Nephron (organoid): Measurements from ENCODE around the gene MAMDC4.
"Not testable (repeated sequence)": the region's sequence is repeated elsewhere in the genome, so short reads cannot be mapped to it uniquely, and the experiment has no call there.

ENCODE experiments used
- H3K27ac Mint-ChIP-seq, 3 experiments: 2 replicates each; pipeline ENCODE4 v1.8.0; 2020; ENCODE audit warnings: mixed read lengths in 3 of 3, mild to moderate bottlenecking in 2 of 3, moderate library complexity in 1 of 3
- H3K27me3 Mint-ChIP-seq: 2 replicates; pipeline ENCODE4 v1.8.0; 2021; ENCODE audit warnings: low read depth, mild to moderate bottlenecking, moderate library complexity, mixed read lengths
- H3K36me3 Mint-ChIP-seq: 2 replicates; pipeline ENCODE4 v1.8.0; 2020; ENCODE audit warnings: low read depth, mixed read lengths
- H3K4me1 Mint-ChIP-seq: 2 replicates; pipeline ENCODE4 v1.8.0; 2020; ENCODE audit warnings: mixed read lengths
- H3K4me3 Mint-ChIP-seq, 3 experiments: 2 replicates each; pipeline ENCODE4 v1.8.0; 2020; ENCODE audit warnings: mild to moderate bottlenecking in 3 of 3, mixed read lengths in 3 of 3, moderate library complexity in 2 of 3
- H3K9me3 Mint-ChIP-seq: 2 replicates; pipeline ENCODE4 v1.8.0; 2020; ENCODE audit warnings: mixed read lengths
- CTCF ChIP-seq, 3 experiments: fragments of 200-600 bp; sonication (generic); IDR thresholded peaks; one replicate each; pipeline ENCODE4 v1.5.0; 2021; ENCODE audit warnings: antibody characterized with exemption in 3 of 3; ENCODE audit not compliant: unreplicated experiment in 3 of 3

The MAMDC4 gene

GRCh38 chr9:136851941-136852663 lies at the start of gene MAMDC4:
MAMDC4 (plus strand) TSS chr9:136852346; CDS start chr9:136852417, 71 bp downstream.
- H3K27me3 Mint-ChIP-seq: no peaks in the 10 kb centered on the region
- H3K4me3 Mint-ChIP-seq: peak within 1 kb of the TSS; percentile 53 to 68 (median 56)
- no peak for TF ChIP-seq CTCF (IDR thresholded peaks at IDR 0.05; ENCODE audit: unreplicated experiment in 3 of 3)
- no peaks in the 10 kb centered on the region for H3K4me1 Mint-ChIP-seq
- no peaks in the 10 kb centered on the region for H3K9me3 Mint-ChIP-seq
- H3K27ac Mint-ChIP-seq: no peak within 1 kb of the TSS
- no peaks in the 10 kb centered on the region for H3K36me3 Mint-ChIP-seq

- H3K9me3 Mint-ChIP-seq, H3K27ac Mint-ChIP-seq, H3K36me3 Mint-ChIP-seq: not testable (repeated sequence)
- Mint-ChIP-seq H3K4me3 (peak overlapping the region in 1 of 3 experiments; percentile 41), H3K27me3 (peaks cover 26% of the 10 kb centered on the region), H3K4me1 (peaks cover 13% of the 10 kb centered on the region)
Observed at GRCh38 chr9:136803009-136803550, 49.1 kb upstream of the MAMDC4 start.

- Mint-ChIP-seq H3K27ac (peak overlapping the region in 1 of 3 experiments; percentile 41), H3K27me3 (peaks cover 26% of the 10 kb centered on the region), H3K4me1 (peaks cover 15% of the 10 kb centered on the region), H3K9me3 (no peaks in the 10 kb centered on the region), H3K4me3 (peak overlapping the region; percentile 41 to 62 (median 61)), H3K36me3 (peaks cover 4% of the 10 kb centered on the region)
- no peak for TF ChIP-seq CTCF (IDR thresholded peaks at IDR 0.05; ENCODE audit: unreplicated experiment in 3 of 3)
Observed at GRCh38 chr9:136803551-136804508, 48.3 kb upstream of the MAMDC4 start.

- peaks cover 26% of the 10 kb centered on the region for H3K27me3 Mint-ChIP-seq
- H3K9me3 Mint-ChIP-seq: no peaks in the 10 kb centered on the region
- TF ChIP-seq CTCF (IDR thresholded peaks at IDR 0.05; ENCODE audit: unreplicated experiment in 3 of 3): no peak
- H3K4me3 Mint-ChIP-seq: peak overlapping the region; percentile 41 to 62 (median 57)
- no peak overlapping the region for H3K27ac Mint-ChIP-seq
- peaks cover 4% of the 10 kb centered on the region for H3K36me3 Mint-ChIP-seq
- H3K4me1 Mint-ChIP-seq: peaks cover 23% of the 10 kb centered on the region
Observed at GRCh38 chr9:136804509-136805206, 47.5 kb upstream of the MAMDC4 start.

- Mint-ChIP-seq H3K36me3 (peaks cover 10% of the 10 kb centered on the region), H3K4me1 (peaks cover 26% of the 10 kb centered on the region), H3K9me3 (no peaks in the 10 kb centered on the region), H3K27me3 (peaks cover 23% of the 10 kb centered on the region), H3K27ac (peak overlapping the region in 1 of 3 experiments; percentile 53), H3K4me3 (peak overlapping the region; percentile 60 to 73 (median 73))
- no peak for TF ChIP-seq CTCF (IDR thresholded peaks at IDR 0.05; ENCODE audit: unreplicated experiment in 3 of 3)
Observed at GRCh38 chr9:136805207-136805740, 46.9 kb upstream of the MAMDC4 start.
